HG03460 (cell line): Measurements from ENCODE around the gene KIAA0513.

Experiments used
- ATAC-seq: cut with Tn5 transposase; IDR thresholded peaks from one replicate; pipeline ENCODE4 v1.9.1; 2021; ENCODE audit not compliant: unreplicated experiment

KIAA0513 gene

DNA sequence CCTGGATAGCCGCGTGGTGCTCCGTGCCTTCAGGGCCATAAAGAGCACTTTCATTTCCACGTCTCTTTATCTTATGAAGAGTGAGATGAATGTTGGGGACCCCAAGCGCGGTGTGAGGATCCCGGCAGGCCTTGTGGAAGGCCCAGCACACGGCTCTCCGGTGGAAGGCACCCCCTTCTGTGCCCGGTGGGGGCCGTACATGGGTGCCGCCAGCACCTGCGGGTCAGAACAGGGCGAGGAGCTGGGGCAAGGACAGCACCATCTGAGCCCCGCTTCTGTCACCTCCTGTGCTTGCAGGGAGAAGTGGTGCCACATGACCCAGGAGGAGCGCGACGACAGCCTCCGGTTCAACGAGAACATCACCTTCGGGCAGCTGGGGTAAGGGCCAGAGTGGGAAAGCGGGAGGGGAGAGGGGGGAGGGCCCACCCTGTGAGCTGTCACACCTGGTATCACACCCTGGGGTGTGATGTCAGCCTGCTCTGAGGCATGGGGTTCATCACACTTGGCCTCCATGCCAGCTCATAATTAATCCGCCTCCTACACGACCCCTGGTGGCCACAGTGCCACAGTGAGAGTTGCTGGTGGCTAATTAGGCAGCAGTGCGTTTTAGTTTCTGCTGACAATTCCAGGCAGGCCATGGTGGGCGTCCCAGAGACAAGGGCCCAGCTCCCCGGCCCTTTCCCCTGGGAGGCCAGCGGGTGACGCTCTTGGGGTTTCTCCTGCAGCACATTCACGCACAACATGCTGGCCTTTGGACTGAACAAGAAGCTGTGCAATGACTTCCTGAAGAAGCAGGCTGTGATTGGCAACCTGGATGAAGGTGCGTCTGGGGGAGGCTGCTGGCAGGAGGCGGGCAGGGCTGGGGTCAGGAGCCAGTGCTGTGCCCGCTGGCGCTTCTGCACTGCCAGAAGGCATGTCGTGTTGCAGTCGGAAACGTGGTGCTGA lies 59.0 kb downstream of the KIAA0513 start:
- peak; percentile 68 for ATAC-seq

DNA sequence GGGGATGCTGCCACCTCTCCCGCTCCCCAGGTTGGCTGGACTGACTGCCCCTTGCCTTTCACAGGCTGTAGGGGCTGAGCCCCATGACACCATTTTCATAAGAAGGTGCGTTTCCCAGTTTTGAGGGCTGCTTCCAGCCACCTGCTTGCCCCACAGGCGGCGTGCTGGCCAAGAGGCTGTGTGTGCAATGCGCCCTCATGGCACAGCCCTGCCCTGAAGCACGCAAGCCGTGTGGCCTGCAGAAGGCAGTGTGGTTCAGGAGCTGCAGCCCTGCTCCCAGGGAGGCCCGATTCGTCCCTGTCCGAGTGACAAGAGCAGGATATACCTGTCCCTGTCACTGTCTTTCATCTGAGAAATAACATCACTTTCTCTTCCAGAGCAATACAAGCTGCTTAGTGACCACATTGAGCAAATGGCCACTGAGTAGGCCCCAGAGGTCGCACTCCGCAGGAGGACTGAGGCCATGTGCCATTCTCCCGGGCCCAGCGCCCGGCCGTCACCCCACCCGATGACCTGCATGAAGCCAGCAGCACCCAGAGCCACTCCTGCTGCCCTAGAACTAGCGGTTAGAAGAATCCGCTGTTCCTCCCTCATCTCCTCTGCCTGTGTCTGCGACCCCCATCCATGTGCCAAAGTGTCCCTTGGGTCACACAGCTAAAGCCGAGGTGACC lies 60.4 kb downstream of the KIAA0513 start:
- no peak for ATAC-seq

- no peak for ATAC-seq
Measured at GRCh38 chr16:85088570-85089199, 61.1 kb downstream of the KIAA0513 start.

- ATAC-seq = no peak
Measured at GRCh38 chr16:85089525-85089924, 61.9 kb downstream of the KIAA0513 start.

DNA sequence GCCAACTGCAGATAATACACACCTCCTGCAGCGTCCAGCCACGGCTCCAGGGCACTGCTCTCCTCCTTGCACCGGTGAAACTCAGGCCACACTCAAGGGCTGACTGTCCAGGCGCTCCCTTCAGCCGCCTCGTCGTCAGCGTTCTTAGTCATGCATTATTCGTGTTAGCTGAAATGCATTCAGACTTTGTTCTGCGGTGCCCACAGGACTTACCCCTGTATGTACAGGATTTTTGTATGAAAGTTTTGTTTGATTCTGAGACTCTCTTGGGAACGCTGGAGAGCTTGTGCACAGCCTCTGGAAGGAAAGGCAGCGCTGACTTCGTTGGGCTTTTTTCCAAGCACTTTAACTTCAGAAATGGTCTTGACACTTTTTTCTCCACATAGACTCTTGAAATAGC lies 62.6 kb downstream of the KIAA0513 start:
- no peak for ATAC-seq

GRCh38 chr16:85090873-85091521 lies 63.4 kb downstream of the KIAA0513 start:
- ATAC-seq = no peak

GRCh38 chr16:85091522-85091910 lies 63.9 kb downstream of the KIAA0513 start:
- ATAC-seq = no peak

DNA sequence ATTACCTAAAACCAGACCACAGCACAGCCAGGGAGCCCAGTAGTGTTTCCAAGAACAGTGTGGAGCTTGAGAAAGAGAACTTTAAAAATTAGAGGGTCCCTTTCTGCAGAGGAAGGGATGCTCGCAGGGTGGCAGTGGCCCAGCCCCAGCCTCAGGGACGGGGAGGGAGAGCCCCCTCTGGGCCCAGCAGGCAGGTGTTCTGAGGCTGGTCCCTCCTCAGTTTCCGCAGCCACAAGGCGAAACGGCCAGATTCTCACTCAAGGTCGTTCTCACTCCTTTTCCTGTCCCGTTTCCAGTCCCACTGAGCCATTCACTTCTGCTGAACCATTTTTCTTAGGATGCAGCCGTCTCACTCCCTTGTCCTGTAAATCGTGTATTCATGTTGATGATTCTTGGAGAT lies 64.7 kb downstream of the KIAA0513 start:
- no peak for ATAC-seq

DNA sequence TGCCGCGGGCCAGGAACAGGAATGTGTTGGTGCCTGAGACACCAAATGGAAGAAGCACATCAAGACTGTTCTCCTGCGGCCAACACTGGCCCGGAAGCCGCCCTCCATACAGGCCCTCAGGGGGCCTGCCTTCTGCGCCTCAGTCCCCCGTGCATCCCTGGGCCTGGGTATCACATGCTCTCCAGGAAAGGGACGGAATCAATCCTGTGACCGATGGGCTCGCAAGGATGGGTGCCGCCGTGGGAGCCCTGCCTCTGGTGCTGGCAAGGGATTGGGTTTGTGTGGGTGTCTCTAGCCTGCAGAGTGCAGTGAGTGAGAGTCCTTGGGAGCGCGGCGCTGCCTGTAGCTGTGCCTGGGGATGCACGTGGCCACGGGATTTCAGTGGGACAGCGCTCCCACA lies 65.3 kb downstream of the KIAA0513 start:
- ATAC-seq = no peak

GRCh38 chr16:85093705-85094104 lies 66.1 kb downstream of the KIAA0513 start:
- ATAC-seq = no peak

- ATAC-seq = no peak
Measured at GRCh38 chr16:85094176-85094805, 66.7 kb downstream of the KIAA0513 start.

DNA sequence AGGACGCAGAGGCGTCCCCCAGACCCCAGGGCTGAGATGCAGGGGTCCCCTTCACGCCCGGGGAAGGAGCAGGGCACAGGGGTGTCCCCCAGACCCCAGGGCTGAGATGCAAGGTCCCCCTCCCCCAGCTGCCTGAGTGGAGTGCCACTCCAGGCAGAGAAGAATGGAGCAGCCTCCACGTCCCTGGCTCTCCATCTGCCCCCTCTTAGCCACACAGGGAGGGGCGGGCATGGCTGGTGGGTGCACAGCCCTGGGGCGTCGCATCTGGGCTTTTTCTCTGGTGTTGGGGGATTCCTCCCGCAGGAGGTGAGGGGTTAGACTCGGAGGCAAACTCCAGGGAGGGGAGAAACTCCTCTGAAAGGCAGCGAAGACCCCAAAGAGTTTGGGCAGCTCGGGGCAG lies 67.2 kb downstream of the KIAA0513 start:
- ATAC-seq = no peak

- no peak for ATAC-seq
Measured at GRCh38 chr16:85096921-85097320, 69.3 kb downstream of the KIAA0513 start.

- no peak for ATAC-seq
Measured at GRCh38 chr16:85098565-85098964, 71.0 kb downstream of the KIAA0513 start.

- ATAC-seq = no peak
Measured at GRCh38 chr16:85100265-85100664, 72.7 kb downstream of the KIAA0513 start.

DNA sequence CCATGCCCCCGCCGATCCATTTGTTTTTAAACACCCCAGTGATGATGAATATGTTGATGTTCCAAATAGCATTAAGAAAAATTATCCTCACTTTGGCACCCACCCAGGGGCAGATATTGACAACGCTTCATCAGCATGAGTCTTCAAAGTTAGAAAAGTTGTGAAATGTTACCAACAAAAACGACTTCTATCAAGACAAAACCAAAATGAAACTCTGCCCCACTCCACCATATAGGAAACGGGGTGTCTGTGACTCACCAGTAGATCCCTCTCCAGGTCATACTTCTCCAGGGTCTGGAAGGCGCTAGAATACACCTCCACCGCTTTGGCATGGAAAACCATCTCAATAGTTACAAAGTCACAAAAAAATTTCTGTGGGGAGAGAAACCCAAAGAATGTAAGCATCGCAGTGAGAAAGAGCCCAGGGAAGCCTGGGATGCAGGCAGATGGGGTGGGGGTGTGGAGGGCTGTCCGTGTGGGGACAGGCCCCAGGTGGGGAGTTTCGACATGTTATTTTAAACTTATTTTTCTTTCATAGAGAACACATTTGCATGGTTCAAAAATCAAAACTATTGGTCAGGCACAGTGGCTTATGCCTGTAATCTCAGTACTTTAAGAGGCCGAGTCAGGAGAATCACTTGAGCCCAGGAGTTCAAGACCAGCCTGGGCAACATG lies 74.5 kb downstream of the KIAA0513 start:
- ATAC-seq = no peak

GRCh38 chr16:85103114-85104079 lies 75.8 kb downstream of the KIAA0513 start:
- peak; percentile 45 for ATAC-seq

DNA sequence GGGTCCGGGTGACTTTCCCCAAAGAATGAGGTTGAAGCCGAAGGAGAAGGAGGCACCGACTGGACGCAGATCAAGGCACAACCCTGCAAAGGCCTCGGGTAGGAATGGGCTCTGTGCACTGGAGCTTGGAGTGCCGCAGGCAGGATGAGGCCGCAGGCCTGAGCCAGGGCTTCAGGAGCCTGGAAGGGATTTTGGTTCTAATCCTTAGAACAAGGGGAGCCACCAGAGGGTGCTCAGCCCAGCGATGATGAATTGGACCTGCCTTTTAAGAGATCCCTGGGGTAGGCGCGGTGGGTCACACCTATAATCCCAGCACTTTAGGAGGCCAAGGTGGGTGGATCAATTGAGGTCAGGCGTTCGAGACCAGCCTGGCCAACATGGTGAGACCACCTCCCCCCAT lies 76.6 kb downstream of the KIAA0513 start:
- ATAC-seq = no peak

DNA sequence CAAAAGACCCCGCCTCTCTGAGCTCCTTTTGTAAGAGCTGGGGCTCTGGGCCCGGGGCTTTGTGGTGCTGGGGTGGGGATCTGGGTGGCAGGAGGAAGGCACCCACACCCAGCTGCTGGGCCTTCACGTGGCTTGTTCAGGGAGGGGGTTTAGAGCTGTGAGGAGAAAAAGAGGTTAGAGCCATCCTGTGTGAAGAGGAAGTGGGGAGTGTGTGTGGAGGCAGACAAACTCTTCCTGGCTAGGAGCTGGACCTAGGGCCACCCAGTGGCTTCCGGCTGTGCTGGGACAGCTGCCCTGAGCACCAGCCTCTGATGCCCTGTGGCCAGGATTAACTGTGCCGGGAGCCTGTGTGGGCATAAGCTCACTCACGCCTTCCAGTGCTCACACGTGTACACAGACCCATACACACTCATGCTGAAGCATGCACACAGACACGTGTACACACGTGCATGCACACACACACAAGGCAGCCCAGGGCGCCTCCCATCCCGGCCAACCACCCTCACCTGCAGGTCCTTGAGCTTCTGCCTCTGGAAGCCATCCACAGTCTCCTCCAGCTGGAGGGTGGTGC lies 77.3 kb downstream of the KIAA0513 start:
- no peak for ATAC-seq
